DOHH2 (cell line): Measurements from ENCODE around the gene ELFN1.

Source experiments
- H3F3A ChIP-seq: fragments of 200-600 bp; sonication (generic), shearing (Covaris generic); 2 replicates; pipeline ENCODE4 v1.6.0; 2016; ENCODE audit warnings: antibody characterized with exemption, mild to moderate bottlenecking; ENCODE audit not compliant: control insufficient read depth, insufficient read depth
- H3K27ac ChIP-seq: fragments of 200-600 bp; sonication (generic); 2 replicates; pipeline ENCODE4 v1.5.1; 2014; ENCODE audit warnings: low read depth, mild to moderate bottlenecking, low read length, moderate library complexity
- H3K27me3 ChIP-seq: fragments of 200-600 bp; sonication (generic); 2 replicates; pipeline ENCODE4 v1.6.1; 2014; ENCODE audit warnings: mild to moderate bottlenecking, low read length, mixed read lengths; ENCODE audit not compliant: control insufficient read depth
- H3K36me3 ChIP-seq: fragments of 200-600 bp; sonication (generic); 2 replicates; pipeline ENCODE4 v1.6.1; 2014; ENCODE audit warnings: mild to moderate bottlenecking, low read length, moderate library complexity, mixed read lengths; ENCODE audit not compliant: control insufficient read depth
- H3K4me1 ChIP-seq: fragments of 200-600 bp; sonication (generic); 2 replicates; pipeline ENCODE4 v1.6.1; 2014; ENCODE audit warnings: mild to moderate bottlenecking, low read length, mixed read lengths; ENCODE audit not compliant: control insufficient read depth
- H3K4me2 ChIP-seq: fragments of 200-600 bp; sonication (generic); 2 replicates; pipeline ENCODE4 v1.6.0; 2014; ENCODE audit warnings: mild to moderate bottlenecking, low read length, moderate library complexity
- H3K4me3 ChIP-seq: fragments of 200-600 bp; sonication (generic); 2 replicates; pipeline ENCODE4 v1.5.1; 2014; ENCODE audit warnings: mild to moderate bottlenecking, low read length, mixed read lengths
- H3K79me2 ChIP-seq: fragments of 200-600 bp; sonication (generic); 2 replicates; pipeline ENCODE4 v1.6.1; 2014; ENCODE audit warnings: mild to moderate bottlenecking, low read length, mixed read lengths; ENCODE audit not compliant: control insufficient read depth
- H3K9me2 ChIP-seq: fragments of 200-600 bp; sonication (generic); replicated peaks from 2 replicates; pipeline ENCODE4 v1.6.1; 2014; ENCODE audit warnings: mild to moderate bottlenecking, low read length, mixed read lengths; ENCODE audit not compliant: control insufficient read depth
- H3K9me3 ChIP-seq: fragments of 200-600 bp; sonication (generic); 2 replicates; pipeline ENCODE4 v1.6.1; 2014; ENCODE audit warnings: antibody characterized with exemption, low read length, mixed read lengths; ENCODE audit not compliant: control insufficient read depth, insufficient read depth
- H4K20me1 ChIP-seq: fragments of 200-600 bp; sonication (generic); 2 replicates; pipeline ENCODE4 v1.6.0; 2014; ENCODE audit warnings: low read depth, mild to moderate bottlenecking, antibody characterized with exemption, low read length, moderate library complexity; ENCODE audit not compliant: control insufficient read depth, insufficient read depth
- CTCF ChIP-seq: fragments of 200-600 bp; sonication (generic); IDR thresholded peaks from one replicate; pipeline ENCODE4 v1.5.1; 2014; ENCODE audit warnings: antibody characterized with exemption, mild to moderate bottlenecking, low read depth, low read length; ENCODE audit not compliant: poor library complexity, severe bottlenecking
- EZH2phosphoT487 ChIP-seq: fragments of 200-600 bp; sonication (generic); IDR thresholded peaks from 2 replicates; pipeline ENCODE4 v1.6.1; 2017; ENCODE audit warnings: borderline replicate concordance, mild to moderate bottlenecking, antibody characterized with exemption, low read length, moderate library complexity, mixed read lengths

ELFN1 gene

GRCh38 chr7:1669954-1670893, at the start of gene ELFN1:
ELFN1 (plus strand) TSS chr7:1670277; CDS start chr7:1744597, 74,320 bp downstream.
- TF ChIP-seq CTCF (no peak), EZH2phosphoT487 (no peak)
- Histone ChIP-seq H3K79me2 (no peaks in the 10 kb centered on the region), H3K4me1 (no peaks in the 10 kb centered on the region), H3K9me2 (no peaks in the 10 kb centered on the region), H3K27ac (no peak within 1 kb of the TSS), H3K4me3 (no peak within 1 kb of the TSS), H3K4me2 (no peak within 1 kb of the TSS), H3K9me3 (no peaks in the 10 kb centered on the region), H3K36me3 (no peaks in the 10 kb centered on the region), H3K27me3 (peaks cover 37% of the 10 kb centered on the region), H4K20me1 (peaks cover 3% of the 10 kb centered on the region; the same call in 1 of the 2 replicates), H3F3A (no peaks in the 10 kb centered on the region; the same call in 1 of the 2 replicates)

- TF ChIP-seq CTCF, result no peak
- no peak for TF ChIP-seq EZH2phosphoT487
- Histone ChIP-seq H3K9me3 (peaks cover 3% of the 10 kb centered on the region; the same call in 1 of the 2 replicates), H3K4me1 (no peaks in the 10 kb centered on the region), H3K27ac (no peak overlapping the region), H3K9me2 (no peaks in the 10 kb centered on the region), H3K27me3 (no peaks in the 10 kb centered on the region), H3K4me2 (no peak overlapping the region), H3K79me2 (no peaks in the 10 kb centered on the region), H3F3A (no peaks in the 10 kb centered on the region), H3K4me3 (no peak overlapping the region), H4K20me1 (no peaks in the 10 kb centered on the region), H3K36me3 (no peaks in the 10 kb centered on the region)
These were observed 49.2 kb upstream of the ELFN1 start for GRCh38 chr7:1620835-1621234.

- Histone ChIP-seq H3K9me3 (peaks cover 3% of the 10 kb centered on the region; the same call in 1 of the 2 replicates), H3K9me2 (no peaks in the 10 kb centered on the region), H3K4me3 (no peak overlapping the region), H3K27ac (no peak overlapping the region), H3K4me1 (no peaks in the 10 kb centered on the region), H3K4me2 (no peak overlapping the region), H3K27me3 (no peaks in the 10 kb centered on the region), H3F3A (no peaks in the 10 kb centered on the region), H3K36me3 (no peaks in the 10 kb centered on the region), H3K79me2 (no peaks in the 10 kb centered on the region), H4K20me1 (no peaks in the 10 kb centered on the region)
- no peak for TF ChIP-seq EZH2phosphoT487
- no peak for TF ChIP-seq CTCF
These were observed 48.4 kb upstream of the ELFN1 start for GRCh38 chr7:1621718-1622117.
